ENCODE data around the gene DHX35.

Gene DHX35

DNA sequence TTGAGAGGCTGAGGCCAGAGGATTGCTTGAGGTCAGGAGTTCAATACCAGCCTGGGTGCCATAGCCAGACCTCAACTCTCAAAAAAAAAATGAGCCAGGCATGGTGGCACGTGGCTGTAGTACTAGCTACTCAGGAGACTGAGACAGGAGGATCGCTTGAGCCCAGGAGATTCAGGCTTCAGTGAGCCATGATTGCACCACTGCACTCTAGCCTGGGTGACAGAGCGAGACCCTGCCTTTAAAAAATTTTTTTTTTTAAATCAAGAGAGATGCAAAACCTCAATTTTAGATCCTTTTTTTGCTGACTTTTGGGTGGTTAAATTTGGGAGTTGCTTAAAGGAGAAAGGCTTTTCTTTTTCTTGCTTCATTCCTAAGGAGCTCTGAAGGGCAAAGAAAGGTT, 70.9 kb downstream of the DHX35 start:
- no peak for DNase-seq

DNA sequence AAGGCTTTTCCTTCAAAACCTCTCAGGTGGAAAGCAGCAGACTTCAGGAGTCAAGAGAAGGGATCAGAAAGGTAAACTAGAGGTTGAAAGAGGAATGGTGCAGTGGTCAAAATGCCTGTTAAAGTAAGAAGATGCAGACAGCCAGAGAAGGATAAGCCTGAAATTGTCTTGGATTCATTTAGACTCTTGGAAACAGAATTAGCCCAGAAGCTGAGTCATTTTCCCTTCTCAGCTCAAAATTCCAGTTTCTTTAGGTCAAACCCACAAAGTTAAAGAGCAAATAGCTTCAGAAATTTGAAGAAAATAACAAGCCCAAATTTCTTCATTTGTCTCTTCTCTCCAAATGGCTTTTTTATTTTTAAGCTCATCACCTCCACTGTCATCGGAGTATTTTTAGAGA, 73.9 kb downstream of the DHX35 start:
- no peak for DNase-seq

DNA sequence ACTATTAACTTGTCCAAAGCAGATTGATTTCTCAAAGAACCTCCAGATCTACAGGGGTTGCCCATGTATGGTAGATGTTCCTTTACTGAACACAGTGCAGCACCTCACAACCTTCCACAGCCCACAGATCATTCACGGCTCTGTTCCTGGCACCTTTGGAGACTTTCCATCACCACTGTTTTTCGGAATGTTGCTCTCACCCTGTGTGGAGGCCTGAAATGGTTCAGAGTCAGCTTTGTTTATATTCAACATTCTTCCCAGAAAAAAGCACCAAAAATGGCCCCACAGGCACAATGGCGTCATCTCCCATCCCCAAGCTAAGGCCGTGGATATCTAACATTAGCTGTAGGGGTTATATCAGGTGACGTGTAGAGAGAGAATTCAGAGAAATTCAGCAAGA, 74.7 kb downstream of the DHX35 start:
- no peak for DNase-seq

DNA sequence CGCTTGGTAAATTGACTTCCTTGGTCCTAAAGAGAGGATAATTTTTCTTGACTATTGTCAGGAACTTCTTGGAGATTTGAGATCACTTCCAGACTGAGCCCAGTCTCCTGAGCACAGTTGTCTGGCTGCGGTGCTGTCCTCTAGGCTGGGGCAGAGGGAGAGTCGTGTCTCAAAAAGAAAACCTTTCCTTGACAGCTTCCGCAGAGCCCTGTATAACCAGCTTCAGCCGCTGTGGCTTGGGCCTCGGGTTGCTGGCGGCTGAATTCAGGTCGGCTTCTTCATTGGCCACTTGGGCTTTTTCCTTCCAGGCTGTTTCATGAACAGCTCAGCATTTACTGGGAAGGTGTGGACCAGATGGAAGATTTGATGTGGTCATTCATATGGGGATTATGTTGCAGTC, 75.9 kb downstream of the DHX35 start:
- DNase-seq: no peak

DNA sequence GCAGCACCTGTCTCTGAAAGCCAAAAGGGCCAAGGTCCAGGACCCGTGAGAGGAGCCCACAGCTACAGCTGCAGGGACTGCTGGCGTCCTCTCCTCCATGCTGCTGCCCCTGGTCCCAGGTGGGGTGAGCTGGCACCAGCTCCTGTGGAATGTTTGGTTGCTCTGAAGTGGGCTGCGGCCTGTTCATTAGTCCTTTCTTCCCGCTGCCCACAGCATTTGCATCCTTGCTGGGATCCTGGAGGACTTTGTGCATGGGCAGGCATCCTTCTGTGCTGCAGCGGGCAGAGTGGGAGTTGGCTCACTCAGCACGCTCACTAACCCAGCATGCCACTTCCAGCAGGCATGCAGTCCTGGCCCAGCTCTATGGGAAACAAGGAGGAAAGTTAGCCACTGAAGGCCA, 76.4 kb downstream of the DHX35 start:
- no peak for DNase-seq

DNA sequence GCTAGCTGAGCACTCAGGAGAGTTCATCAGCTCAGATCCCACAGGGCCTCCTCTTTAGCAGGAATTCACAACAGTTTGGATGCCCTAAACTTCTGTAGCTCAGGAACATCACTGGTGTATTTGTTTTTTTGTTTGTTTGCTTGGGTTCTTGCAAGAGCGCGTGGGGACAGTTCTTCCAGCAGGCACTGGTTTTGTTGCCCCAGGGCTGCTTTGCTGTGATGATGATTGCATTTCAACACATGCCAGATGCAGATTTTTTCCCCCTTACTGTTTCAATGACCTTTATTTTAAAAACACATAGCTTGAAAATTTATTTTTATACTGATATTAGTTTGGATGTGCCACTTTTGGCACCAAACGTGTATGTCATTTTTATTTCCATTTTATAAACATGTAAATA, 77.1 kb downstream of the DHX35 start:
- DNase-seq: no peak

DNA sequence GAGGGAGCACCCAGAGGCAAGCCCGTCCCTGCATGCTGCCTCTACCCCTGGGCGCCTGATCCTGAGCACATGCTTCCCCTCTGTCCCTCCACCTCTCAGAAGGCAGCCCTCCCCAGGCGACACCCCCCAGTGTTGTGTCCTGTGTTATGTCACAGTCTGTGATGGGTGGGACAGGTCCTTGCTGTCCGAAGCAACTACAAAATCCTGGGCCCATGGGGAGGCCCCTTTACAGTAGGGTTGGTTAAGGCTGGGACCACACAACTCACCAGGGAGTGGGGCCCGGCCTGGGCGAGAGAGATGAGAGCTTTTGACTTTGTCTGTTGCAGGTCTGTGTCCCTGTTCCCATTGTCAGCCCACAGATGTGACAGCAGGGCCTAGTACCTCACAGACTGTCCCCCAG, 78.0 kb downstream of the DHX35 start:
- no peak for DNase-seq

DNA sequence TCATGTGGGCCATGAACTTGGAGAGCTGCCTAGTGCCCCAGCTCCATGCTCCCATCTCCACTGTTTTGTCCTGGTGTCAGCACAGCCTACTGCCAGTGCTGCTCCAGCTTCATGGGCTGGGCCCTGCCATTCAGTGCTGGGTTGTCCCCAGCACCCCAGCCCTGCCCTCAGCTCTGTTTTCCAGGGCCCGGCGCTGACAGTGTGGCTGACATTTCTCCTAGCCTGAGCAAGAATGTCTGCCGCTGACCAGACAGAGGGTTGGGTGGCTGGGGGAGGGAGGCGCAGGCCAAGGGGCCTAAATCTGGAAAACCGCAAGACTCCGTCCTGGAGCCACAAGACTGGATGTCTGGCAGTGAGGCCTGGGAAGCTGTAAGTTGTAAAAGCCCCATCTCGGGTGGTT, 78.9 kb downstream of the DHX35 start:
- DNase-seq: no peak

DNA sequence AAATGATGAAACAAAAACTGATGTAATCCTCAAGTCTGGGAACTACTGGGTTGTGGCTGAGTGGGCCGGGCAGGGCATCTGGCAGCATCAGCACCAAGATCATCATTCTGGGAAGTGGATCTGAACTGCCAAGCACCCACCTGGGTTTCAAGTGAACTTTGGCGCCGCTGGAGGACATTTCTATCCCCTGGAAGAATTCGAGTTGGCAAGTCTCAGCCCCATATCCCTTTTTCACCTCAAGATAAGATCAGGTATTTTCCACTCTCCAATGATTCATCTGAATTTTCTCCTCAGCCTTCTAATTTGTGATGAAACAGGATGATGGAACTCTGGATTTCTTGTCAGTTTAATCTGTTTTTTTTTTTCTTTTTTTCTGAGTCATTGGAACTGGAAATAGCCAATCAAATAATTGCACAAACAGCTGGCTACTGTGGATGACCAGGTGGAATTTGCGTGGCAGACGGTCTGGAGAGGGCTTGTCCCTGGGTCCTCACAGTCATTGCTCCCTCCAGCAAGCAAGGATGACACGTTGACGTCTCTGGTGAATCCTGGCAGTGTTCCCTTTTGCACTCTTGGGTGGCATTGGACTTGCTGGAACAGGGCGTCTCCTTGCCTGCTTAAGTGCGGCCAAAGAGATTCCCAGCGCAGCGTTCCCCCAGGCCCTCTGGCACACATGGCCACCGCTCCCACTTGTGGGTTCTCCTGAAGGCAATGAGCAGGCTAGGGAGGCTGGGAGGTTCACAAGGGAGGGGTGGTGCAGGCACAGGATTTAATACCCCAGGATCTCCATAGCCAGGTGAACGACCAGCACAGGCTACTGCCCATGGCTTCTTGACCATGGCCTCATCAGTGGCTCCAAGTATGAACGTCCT, 80.4 kb downstream of the DHX35 start:
- no peak for DNase-seq

DNA sequence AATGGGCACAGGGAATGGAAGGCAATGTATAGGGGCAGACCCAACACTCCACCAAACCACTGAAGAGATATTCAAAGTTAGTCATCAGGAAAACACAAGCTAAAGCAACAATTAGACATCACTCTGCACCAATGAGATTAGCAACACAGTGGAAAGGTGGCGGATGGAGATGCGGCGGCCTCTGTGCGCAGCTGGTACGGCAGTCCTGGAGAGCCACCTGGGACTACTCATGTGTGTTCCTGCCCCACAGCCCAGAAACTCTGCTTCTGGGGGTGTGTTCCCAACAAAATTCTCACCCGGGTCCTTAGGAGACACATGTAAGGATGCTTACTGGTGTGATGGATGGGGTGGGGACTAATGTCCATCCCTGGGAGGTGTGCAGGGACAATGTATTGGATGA, 82.4 kb downstream of the DHX35 start:
- DNase-seq: no peak

DNA sequence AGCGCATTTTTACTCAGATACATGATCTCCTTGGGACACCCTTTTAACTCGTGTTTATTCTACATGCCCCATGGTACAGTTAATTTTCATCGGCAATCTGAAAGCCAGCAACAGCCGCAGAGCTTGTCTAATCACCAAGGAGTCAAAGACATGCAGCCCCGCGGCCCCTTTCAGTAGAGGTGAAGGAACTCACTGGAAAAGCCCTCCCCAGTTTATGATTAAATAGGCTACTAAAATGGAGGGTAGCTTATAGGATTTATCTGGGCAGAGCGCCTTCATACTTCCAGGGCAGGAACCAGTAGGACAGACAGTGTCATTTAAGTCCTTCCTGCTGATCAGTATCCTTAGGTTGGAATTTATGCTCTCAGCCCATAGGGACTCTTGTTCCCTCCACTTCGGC, 83.5 kb downstream of the DHX35 start:
- DNase-seq: peak; percentile 5

DNA sequence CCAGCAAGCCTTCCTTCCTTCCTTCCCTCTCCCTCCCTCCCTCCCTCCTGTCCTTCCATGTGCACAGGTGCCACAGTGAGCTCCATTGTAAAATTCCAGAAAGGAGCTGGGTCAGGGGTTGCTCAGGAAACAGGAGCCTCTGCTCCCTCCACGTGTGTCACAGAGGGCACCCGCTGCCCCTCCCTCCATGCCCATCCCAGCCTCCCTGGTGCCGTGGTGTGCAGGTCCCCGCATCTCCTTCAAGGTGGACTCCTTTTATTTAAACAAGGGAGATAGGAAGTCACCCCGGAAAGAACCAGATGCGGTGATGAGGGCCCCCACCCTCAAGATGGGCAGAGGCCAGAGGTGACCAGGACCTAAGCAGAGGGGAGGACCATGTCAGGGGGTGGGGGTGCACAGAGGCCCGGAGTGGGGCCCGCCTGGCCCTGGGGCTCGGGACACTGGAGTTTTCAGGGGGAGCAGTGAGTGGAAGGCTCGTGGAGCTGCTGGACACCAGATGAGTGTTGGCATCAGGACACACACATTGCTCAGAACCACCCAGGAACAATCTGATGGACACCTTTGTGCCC, 85.4 kb downstream of the DHX35 start:
- DNase-seq: no peak

DNA sequence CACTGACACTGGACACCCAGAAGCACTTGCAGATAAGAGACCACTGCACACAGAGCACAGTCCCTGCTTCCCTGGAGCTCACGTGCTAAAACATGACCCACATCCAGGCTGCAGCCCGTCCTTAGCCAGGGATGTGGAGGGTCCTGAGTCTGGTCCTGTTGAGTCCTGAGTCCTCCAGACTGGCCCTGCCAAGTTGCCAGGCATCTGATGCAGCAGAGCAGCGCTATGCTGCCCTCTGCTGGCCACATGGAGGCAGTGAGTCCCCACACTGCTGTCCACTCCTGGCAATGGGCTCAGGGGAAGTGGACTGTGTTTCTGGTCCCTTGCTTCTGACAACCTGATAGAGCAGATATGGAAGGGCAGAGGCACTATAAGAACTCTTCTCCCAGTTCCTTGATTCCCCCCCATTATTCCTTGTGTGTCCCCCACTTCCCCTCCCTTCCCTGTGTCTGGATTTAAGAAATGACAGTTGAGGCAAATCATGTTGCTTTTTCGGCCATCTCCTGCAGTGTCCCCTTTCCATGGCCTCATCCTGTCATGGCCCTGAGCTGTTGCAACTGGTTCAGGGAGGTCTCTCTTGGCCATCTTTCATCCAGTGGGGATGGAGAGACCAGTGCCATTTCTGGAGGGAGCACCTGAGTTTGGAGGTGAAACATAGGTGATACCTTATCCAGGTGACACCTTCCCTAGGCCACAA, 86.0 kb downstream of the DHX35 start:
- DNase-seq: peak; percentile 47

DNA sequence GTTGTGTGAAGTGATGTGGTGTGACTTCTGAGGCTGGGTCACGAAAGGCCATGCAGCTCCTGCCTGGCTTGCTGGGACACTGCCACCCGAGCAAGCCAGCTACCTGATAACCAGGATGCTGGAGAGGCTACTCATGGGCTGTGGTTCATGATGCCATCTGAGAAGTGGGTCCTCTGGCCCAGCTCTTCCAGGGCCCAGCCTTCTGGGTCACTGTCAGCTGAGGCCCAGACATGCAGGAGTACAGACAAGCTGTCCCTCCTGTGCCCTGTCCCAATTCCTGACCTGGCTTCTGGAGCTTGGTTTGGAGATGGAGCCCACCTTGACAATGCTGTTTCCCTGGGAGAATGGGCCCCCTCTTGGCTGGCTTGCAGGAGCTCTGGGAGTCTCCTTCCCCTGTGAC, 87.0 kb downstream of the DHX35 start:
- DNase-seq: no peak

DNA sequence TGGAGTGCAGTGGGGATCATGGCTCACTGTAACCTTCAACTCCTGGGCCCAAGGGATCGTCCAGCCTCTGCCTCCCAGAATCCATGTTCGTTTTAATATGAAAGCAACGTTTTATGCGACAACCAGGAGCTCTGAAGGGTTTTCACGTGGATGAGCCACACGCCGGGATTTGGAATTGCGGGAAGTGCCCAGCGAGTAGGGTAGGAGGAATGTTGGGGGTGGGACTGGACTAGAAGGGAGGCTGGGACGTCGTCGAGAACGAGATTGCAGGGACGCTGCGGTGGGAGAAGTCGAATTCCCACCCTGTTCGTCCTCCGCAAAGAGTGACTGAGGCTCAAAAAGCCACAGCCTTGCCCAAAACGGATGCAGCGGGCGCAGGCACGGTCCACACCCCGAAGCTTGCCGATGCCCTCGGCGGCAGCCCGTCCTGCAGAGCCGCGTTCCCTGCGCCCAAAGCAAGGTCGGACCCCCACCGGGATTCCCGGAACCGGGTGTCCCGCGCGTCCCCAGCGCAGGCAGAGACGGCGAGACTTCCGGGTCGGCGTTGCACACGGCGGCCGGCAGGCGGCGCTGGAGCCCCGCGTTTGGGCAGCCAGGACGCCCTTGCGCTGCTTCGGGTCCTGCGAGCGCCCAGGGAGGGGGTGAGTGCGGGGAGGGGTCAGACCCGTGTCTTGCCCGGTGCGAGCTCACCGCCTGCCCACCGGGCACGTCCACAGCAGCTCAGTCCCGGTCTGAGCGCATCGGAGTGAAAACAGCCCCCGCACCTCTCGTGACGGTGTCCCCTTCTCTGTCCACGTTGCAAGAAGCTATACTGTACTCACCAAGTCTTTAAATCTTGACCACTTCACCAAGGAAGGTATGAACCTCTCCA, 87.8 kb downstream of the DHX35 start:
- DNase-seq: peak; percentile 60

DNA sequence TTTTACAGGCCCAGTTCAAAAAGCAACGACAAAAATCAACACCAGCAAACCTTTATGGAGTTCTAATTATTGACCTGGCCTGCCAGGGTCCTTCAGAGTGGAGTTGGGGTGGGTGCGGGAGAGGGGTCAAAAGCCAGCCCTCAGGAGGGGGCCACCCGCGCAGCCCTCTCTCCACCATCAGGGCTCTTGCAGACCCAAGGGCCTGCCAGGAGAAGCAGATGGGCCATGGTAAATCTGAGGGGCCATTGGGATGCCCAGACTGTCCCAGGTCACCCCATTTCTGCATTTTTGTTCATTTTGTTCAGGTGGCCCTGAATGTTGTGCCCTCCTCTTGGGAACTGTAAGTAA, 88.4 kb downstream of the DHX35 start:
- no peak for DNase-seq

DNA sequence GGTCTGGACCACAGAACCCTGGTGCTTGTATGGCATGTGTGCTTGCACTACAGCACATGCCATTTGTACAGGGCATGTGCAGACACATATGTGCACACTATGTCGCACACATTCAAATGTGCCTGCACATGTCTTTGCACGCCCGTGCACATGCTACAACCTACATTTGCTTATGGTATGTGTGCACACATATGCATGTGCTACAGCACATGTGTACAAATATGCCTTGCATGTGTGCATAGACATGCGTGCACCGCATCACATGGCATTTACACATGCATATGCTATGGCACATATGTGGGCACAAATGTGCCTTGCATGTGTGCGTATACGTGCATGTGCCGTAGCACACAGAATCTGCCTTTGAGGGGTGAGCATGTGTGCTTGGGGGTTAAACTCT, 90.5 kb downstream of the DHX35 start:
- DNase-seq: no peak

DNA sequence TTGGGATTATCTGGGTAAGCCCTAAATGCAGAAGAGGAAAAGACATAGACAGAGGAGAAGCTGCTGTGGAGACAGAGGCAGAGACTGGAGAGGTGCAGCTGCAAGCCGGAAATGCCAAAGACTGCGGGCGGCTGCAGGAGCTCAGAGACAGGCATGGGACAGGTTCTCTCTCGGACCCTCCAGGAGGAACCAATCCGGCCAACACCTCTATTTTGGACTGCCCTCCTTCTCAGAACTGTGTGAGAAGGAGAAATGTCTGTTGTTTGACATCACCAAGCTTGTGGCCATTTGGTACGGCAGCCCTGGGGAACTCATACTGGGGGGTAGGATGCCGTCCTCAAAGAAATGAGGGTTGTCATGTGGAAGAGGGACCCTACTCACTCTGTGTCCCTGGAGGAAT, 95.0 kb downstream of the DHX35 start:
- DNase-seq: no peak

DNA sequence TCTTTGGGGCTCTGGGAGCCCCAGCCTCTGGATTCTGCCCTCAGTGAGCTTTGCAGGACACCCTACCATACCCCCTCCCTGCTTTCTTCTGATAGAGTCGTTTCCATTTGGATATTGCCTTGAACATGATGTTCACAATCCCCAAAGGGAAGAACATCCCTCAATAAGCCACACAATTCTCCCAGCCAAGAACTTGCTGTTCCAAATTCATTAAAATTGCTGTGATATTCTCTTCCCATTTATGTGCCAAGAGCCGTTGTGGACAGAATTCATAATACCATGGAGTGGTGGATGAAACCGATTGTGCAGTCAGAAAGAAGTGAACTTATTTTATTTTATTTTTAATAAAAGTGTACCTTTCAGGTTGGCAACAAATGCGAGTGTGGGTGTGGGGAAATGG, 95.8 kb downstream of the DHX35 start:
- no peak for DNase-seq

DNA sequence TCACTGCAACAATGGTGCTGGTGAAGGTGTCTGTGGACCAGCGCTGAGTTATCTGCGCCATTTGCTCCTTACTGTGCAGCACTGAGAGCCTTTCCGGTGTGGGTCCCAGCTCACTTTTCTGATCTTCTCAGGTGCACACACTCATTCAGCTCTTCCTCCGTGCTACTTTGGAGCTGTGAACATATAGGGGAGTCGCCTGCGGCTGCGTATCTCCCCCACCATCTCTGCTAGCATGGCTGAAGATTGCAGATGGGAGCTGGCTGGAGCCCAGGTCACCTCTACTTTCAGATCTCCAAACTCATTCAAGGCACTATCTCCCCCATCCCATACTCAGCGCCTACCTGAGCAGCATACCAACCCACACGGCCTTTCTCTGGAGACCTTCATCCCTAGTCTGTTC, 96.9 kb downstream of the DHX35 start:
- no peak for DNase-seq

DNA sequence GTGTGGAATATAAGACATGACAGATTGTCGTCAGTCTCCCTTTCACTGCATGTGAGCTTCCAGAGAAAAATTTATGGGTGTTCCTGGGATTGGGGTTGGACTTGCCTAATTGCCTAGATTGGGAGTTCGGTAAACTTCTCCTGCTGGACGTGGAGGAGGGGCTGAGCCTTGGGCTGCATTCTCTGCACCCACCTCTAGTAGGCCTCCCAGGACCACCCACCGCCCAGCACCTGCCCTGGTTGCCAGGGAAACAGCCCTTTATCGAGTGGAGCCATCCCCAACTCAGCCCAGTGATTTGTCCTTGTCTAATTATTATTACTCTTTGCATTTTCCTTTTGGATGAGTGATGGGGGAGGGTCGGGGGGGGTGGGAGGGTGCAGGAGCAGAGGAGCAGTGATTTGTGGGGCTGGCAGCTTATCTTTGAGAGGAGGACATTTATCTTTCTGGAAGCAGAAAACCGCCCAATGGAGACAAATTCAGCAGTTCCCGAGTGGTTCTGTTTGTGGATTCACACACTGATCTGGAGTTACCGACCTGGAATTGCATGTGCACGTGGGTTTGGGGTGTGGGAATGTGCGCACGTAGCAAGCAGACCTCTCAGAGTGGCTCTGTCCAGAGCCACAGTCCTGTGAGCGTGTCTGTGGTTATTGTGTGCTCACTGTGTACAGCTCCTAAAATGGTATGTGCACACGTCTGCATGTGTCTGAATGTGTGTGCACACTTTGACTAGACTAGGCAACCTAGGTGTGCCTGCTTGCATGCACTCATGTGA, 104.5 kb downstream of the DHX35 start:
- peak; percentile 12 for DNase-seq

DNA sequence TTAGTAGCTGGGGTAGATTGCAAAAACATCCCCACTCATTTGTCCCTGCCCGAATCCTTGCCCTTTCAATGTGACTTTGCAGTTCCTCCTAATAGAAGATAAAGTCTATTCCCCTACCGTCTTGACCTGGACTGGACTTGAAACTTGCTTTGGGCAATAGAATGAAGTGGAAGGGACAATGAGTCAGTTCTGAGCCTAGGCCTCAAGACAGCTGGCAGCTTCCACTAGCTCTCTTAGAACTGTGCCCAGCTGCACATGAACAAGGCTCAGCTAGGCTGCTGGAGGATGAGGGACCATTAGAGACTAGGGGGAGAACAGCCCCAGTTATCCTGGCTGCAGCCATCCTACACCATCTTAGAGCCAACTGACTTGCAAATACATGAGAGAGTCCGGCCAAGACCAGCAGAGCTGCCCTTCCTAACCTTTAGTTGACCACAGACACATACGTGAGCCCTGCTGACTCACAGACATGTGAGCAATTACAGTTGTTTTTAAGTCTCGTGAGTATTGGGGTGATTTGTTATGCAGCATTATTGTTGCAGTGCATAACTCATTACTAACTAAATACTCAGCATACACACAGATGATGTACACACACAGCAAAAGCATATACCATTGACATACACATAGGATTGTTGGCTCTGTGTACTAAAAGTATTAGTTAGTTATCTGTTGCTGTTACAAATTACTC, 105.5 kb downstream of the DHX35 start:
- no peak for DNase-seq

Data from NCI-H2227 treated with DMSO at 0.1 percent for 48 hours (cell line).